ENCODE measurements around the gene ZNF215.
"Not testable (repeated sequence)": the region's sequence is repeated elsewhere in the genome, so short reads cannot be mapped to it uniquely, and the experiment has no call there.

ZNF215 gene

GRCh38 chr11:6941970-6942369, 15.7 kb downstream of the ZNF215 start:
- no peak for DNase-seq (ENCODE audit: low spot score)

GRCh38 chr11:6943131-6943530, 16.9 kb downstream of the ZNF215 start:
- no peak for DNase-seq (ENCODE audit: low spot score)

GRCh38 chr11:6954248-6954647, 28.0 kb downstream of the ZNF215 start:
- DNase-seq (ENCODE audit: low spot score) = not testable (repeated sequence)

DNA sequence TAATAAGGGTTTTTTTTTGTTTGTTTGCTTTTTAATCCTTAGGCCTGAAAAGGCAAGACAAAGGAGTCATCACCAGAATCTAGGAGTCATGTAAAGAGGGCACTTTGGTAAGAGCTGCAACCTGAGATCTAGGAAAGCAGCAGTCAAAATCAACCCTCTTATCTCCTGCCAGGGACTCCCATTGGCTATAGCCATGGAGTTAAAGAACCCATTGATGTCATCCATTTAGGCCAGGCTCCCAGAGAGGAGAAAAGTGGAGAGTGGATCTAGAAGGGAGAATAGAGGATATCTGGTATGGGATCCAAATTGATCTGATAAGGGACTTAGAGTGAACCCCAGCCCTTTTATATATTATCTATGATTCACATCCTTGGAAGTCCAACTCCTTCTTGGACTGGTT, 35.9 kb downstream of the ZNF215 start:
- no peak for DNase-seq (ENCODE audit: low spot score)

GRCh38 chr11:6962673-6963072, 36.4 kb downstream of the ZNF215 start:
- no peak for DNase-seq (ENCODE audit: low spot score)

DNA sequence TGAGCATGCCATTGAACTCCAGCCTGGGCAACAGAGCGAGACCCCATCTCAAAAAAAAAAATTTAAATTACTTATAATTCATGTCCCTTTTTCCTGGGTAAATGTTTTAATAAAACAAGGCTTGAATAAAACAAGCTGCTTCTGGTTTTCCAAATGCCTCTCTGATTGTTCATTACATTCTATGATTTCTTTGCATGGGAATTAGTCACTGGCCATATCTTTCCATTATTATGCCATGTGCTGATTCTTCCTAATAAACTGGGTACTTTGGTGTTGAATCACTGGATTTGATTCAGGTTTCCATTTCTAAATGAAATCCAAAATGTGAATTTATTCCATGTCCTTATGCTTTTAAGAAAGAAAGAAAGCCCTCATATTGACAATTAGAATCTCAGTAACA, 42.6 kb downstream of the ZNF215 start:
- DNase-seq (ENCODE audit: low spot score) = no peak

GRCh38 chr11:6969854-6970253, 43.6 kb downstream of the ZNF215 start:
- DNase-seq (ENCODE audit: low spot score) = not testable (repeated sequence)

- DNase-seq (ENCODE audit: low spot score) = no peak
Observed at GRCh38 chr11:6979365-6979764, 53.1 kb downstream of the ZNF215 start.

DNA sequence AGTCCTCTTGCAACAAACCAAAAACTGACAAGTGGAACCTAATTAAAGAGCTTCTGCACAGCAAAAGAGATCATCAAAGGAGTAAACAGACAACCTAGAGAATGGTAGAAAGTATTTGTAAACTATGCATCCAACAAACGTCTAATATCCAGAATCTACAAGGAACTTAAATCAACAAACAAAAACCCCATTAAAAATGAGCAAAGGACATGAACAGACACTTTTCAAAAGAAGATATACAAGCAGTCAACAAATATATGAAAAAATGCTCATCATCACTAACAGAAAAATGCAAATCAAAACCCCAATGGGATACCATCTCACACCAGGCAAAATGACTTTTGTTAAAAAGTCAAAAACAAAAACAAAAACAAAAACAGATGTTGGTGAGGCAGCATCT, 60.3 kb downstream of the ZNF215 start:
- DNase-seq (ENCODE audit: low spot score) = no peak

DNA sequence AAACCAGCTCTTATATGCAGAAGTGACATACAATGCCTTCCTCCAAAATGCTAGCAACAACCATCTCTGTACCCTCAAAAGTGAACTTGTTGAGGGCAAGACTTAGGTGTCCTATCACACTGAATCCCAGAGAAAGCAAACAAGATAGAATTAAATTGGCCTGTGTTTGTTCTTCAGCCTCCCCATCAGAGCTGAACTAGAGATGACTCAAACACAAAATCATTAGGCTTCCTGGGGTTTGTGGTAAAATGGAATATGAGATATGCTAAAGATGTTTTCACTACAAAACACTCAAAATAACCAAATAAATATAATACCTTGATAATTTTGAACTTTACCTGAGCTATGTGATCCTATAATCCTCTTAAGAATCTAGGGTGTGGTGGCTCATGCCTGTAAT, 62.3 kb downstream of the ZNF215 start:
- DNase-seq (ENCODE audit: low spot score) = no peak

DNA sequence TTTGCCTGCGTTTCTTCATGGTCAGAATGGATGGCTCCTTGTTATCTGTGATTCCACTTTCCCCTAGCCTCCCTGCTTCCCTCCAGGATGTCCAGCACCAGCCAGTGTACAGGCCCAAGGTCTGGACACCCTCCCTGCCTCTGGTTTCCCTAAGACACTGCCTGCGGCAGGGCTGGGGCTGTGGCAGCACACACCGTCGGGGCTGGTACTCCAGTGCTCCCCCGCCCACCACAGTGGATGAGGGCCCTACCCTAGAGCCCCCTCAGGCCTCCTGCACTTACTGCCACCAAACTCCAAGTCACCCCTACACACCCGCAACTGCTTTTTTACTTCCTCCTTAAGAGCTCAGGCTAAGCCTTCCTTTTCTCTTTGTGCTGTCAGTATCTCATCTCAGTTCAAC, 65.0 kb downstream of the ZNF215 start:
- no peak for DNase-seq (ENCODE audit: low spot score)

DNA sequence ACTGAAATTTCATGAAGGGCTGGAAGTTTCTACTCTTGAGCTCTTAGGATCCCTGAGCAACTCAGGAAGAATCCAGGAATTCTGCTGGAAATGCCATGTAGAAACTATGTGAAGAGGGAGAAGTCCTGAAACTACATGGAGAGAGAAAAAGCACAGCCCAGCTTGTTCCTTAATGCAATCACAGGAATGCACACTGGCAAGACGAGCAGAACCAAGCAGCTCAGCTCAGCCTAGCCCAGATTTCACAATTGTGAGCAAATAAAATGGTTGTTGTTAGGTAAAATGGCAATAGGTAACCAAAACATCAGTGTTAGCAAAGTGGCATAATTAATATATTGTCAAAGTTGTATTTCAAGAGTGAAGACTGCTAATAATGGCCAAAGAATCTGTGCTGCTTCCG, 65.8 kb downstream of the ZNF215 start:
- DNase-seq (ENCODE audit: low spot score) = no peak

- no peak for DNase-seq (ENCODE audit: low spot score)
Observed at GRCh38 chr11:6992457-6993417, 66.5 kb downstream of the ZNF215 start.

DNA sequence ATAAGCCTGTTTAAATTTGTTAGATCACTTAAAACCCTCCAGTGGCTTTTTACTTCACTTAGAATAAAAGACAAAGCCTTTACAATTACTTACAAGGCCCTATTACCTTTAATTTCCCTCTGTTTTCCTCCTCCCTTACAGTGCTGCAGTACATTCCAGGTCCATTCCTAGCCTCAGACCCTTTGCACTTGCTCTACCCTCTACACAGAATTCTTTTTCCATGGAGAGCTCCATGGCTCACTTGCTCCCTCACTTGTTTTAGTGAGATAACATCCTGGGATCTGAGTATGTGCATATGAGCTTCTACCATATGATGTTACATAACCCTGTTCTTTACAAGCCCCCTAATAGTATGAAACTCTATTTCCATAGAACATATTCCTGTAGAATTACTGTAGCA, 69.5 kb downstream of the ZNF215 start:
- DNase-seq (ENCODE audit: low spot score) = no peak

DNA sequence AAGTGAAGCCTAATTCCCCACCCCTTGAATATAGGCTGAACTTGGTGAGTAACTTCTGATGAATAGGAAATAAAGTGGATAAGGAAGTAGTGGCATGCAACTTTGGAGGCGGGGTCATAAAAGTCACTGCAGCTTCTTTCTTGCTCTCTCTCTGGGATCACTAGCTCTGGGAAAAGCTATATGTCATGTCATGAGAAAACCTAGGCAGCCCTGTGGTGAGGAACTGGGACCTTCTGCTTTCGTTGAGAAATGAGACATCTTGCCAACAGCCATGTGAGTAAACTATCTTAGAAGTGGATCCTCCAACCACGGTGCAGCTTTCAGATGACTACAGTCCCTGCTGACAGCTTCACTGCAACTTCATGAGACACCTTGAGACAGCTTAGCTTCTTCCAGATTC, 78.3 kb downstream of the ZNF215 start:
- DNase-seq (ENCODE audit: low spot score) = no peak

Data from D341Med (cell line).